ENCODE results near the gene DYNC2H1.

DYNC2H1 gene, protein sequence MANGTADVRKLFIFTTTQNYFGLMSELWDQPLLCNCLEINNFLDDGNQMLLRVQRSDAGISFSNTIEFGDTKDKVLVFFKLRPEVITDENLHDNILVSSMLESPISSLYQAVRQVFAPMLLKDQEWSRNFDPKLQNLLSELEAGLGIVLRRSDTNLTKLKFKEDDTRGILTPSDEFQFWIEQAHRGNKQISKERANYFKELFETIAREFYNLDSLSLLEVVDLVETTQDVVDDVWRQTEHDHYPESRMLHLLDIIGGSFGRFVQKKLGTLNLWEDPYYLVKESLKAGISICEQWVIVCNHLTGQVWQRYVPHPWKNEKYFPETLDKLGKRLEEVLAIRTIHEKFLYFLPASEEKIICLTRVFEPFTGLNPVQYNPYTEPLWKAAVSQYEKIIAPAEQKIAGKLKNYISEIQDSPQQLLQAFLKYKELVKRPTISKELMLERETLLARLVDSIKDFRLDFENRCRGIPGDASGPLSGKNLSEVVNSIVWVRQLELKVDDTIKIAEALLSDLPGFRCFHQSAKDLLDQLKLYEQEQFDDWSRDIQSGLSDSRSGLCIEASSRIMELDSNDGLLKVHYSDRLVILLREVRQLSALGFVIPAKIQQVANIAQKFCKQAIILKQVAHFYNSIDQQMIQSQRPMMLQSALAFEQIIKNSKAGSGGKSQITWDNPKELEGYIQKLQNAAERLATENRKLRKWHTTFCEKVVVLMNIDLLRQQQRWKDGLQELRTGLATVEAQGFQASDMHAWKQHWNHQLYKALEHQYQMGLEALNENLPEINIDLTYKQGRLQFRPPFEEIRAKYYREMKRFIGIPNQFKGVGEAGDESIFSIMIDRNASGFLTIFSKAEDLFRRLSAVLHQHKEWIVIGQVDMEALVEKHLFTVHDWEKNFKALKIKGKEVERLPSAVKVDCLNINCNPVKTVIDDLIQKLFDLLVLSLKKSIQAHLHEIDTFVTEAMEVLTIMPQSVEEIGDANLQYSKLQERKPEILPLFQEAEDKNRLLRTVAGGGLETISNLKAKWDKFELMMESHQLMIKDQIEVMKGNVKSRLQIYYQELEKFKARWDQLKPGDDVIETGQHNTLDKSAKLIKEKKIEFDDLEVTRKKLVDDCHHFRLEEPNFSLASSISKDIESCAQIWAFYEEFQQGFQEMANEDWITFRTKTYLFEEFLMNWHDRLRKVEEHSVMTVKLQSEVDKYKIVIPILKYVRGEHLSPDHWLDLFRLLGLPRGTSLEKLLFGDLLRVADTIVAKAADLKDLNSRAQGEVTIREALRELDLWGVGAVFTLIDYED (N-terminal part only)

DNA sequence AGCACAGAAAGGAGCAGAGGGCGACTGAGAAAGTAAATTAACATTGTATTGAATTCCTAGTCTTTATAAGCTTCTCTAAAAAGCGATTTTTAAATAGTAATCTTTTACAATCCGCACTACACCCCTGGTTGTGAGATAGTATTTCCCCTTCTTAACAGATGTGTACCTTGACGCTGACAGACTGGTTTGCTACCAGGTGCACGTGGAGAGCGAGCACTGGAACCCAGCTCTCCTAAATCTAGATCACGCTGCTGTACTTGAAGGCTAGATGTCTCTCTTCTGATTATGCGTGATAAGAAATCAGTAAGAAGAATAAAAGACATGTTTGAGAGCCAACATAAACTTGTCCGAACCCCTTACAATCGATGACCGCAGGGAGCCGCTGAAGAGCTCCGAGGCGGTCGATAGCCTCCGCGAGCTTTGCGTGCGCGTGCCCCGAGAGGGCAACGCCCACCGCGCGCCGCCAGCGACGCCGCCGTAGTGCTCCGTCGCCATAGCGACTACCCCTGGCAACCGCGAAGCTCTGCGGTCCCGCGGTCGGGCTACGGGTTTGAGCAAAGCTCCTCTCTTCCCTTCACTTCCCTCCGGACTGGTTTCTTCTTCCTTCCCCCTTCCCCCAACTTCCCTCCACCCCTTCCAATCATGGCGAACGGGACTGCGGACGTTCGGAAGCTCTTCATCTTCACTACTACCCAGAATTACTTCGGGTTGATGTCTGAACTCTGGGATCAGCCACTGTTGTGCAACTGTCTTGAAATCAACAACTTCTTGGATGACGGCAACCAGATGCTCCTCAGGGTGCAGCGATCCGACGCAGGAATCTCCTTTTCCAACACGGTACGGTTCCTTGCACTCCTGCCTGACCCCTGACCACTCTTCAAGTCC is at the start of gene DYNC2H1:
TSS of gene DYNC2H1 (plus strand) at position 494 of the 885 bp plus-strand sequence. CDS start at position 643, 149 bp downstream.
- DNase-seq (ENCODE audit: low read depth in 1 of 2, low spot score in 1 of 2) = peak; percentile 70 to 83

DNA sequence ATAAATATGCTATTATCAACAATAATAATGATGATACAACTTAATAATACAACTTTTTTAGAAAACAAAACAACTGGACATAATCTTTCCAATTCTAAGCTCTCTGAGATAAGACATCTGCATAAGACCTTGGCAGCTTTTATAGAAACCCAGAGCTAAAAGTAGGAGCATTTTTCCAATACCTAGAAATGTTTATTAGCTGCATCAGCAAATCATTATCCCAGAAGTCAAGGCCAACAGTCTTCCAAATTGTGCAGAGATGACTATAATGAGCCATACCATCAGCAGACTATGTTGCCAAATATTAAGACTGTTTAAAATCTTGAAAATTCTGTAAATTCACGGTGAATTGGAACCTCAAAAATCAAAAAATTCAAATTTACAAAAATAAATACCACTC is 47.6 kb upstream of the DYNC2H1 start:
- no peak for DNase-seq (ENCODE audit: low read depth in 1 of 2, low spot score in 1 of 2)

DNA sequence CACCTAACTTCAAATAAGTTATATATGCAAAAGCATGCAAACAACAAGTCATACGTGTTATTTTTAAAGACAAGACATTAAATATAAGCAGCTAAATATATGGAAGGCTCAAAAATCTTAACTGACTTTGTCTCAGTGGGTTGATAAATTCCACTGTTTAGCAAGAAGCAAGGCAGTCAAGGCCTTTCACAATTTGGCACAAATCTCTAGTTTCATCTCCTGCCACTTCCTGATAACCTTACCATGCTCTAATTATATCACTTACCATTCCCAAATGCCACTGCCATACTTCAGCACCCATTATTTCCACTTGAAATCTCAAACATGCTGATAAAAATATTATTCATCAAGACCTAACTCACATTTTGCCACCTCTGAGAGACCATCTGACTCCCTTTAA is 42.1 kb upstream of the DYNC2H1 start:
- no peak for DNase-seq (ENCODE audit: low read depth in 1 of 2, low spot score in 1 of 2)

DNA sequence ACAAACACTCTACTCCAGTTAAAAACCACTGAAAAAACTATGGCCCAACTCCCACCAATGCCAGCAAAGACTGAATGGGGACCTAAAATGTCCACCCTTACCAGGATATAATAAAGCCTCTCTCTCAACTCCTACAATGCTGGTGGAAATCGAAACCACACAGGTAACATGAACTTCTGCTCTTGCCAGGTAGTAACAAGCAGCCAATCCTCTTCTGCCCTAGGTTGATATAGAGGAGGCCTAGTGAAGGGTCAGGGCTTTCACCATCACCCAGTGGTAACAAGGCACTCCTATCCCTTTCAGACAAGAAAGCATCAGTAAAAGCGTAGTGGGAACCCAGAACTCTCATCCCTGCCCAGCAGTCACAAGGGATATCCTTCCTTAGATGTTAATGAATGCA is 39.9 kb upstream of the DYNC2H1 start:
- DNase-seq (ENCODE audit: low read depth in 1 of 2, low spot score in 1 of 2) = no peak

- DNase-seq (ENCODE audit: low read depth in 1 of 2, low spot score in 1 of 2) = no peak
Observed at GRCh38 chr11:103070142-103070541, 39.1 kb upstream of the DYNC2H1 start.

GRCh38 chr11:103071008-103071407 is 38.2 kb upstream of the DYNC2H1 start:
- no peak for DNase-seq (ENCODE audit: low read depth in 1 of 2, low spot score in 1 of 2)

DNA sequence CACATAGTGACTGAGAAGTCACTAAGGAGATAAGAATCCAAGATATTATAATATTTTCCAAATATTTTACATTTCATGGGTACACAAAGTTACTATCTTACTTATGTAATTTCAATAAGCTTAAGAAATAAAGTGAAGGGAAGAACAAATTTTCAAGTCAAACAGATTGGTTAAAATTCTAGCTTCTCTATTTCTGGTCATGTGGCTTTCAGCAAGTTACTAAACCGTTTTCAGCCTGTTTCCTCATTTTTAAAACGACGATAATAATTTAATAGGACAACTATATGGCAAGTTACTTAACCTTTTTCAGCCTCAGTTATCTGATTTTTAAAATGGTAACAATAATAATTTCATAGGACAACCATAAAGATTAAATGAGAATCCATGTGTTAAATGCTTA is 32.9 kb upstream of the DYNC2H1 start:
- DNase-seq (ENCODE audit: low read depth in 1 of 2, low spot score in 1 of 2) = no peak

DNA sequence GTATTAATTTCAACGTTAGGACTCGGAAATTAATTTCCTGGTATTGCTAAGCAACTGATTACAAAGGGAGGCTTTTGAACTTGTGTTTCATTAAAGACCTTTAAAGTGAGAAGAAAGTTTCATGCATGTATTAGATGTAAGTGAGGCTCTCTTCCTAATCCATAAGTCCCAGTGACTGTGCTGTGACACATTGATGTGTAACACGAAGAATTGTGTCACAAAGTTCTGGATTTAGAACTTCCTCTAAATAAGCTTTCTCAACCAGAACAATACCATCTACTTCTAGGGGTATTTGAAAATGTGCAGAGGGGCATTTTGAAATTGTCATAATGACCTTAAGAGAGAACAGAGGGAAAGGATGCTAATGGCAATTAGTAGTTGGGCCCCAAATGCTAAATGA is 31.7 kb upstream of the DYNC2H1 start:
- no peak for DNase-seq (ENCODE audit: low read depth in 1 of 2, low spot score in 1 of 2)

- no peak for DNase-seq (ENCODE audit: low read depth in 1 of 2, low spot score in 1 of 2)
Observed at GRCh38 chr11:103078710-103079109, 30.5 kb upstream of the DYNC2H1 start.

GRCh38 chr11:103079833-103080232 is 29.4 kb upstream of the DYNC2H1 start:
- DNase-seq (ENCODE audit: low read depth in 1 of 2, low spot score in 1 of 2) = no peak

DNA sequence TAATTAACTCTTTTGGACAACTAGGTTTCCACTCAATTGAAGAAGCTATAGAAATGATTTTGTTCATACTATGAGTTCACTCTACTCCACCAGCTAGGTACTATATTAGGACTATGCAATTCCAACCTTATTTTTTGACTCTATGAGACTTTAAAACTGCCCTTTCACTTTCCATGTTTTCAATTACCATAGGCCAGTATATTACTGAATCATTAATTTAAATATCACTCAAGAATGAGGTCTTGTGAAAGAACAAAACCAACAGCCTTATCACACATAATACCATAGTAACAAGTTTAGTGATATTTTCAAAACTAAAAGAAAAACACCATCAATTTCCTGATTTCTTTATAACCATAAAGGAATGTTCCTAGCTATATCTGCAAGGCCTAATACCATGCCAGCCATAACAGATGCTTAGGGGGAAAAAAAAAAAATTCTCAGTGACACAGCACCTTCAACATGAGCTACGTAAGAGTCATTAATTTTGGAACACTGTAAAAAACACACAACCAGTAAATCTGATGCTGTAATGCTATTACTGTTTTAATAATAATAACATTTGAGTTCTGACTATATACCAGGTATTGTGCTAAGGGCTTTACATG is 23.4 kb upstream of the DYNC2H1 start:
- no peak for DNase-seq (ENCODE audit: low read depth in 1 of 2, low spot score in 1 of 2)

DNA sequence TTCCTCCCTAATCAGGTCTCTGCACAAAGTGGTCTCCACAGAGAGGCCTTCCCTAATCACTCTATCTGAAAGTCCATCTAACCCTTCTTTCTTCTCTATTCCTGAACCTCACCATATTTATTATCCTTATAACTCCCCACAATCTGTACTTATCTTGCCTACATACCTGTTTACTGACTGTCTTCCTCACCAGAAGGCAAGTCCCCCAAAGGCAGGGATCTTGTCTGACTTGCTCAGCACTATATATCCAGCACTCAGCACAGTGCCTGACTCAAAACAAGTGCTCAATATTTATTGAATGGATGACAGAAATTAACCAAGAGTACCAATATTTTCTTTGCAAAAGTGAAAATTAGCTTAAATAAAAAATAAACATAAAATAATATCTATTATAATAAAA is 22.8 kb upstream of the DYNC2H1 start:
- DNase-seq (ENCODE audit: low read depth in 1 of 2, low spot score in 1 of 2) = no peak

DNA sequence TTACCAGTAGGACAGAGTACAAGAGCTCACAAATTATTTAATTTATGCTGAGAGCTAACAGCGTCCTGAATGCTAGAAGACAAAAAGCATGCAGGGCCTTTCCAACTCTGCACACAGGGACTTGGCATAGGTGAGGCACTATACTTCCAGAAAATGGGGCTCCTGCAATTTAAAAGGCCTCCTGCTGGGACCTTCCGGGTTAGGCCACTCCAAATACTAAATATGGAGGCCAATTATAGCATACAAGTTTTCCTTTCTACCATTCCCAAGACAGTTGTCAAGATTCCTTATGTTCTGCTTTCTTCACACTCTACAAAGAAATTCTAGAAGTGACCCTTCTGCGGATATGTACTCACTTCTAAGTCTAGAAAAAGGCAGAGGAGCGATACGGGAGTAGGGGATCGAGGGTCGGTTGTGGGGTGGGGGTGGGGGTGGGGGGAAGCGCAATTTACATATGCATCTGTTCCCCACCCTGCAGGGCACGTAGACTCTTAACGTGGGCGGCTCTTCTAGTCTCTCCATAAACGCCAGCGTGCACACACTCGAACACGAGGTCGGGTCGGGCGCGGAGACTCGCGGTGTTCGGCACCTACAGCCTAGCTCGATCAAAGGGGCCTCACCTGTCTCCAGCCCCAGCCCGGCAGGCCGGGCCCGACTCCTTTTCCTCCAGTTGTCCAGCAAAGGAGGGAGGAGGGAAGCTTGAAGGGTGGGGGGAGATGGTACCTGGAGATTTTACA is 18.0 kb upstream of the DYNC2H1 start:
- DNase-seq (ENCODE audit: low read depth in 1 of 2, low spot score in 1 of 2) = peak in 1 of 2 donors; percentile 13

- DNase-seq (ENCODE audit: low read depth in 1 of 2, low spot score in 1 of 2) = peak; percentile 90 to 91
Observed at GRCh38 chr11:103091801-103092524, 17.3 kb upstream of the DYNC2H1 start, which contains the start of gene DCUN1D5. DCUN1D5 (minus strand) TSS chr11:103092160; CDS start chr11:103091872, 288 bp downstream.

- DNase-seq (ENCODE audit: low read depth in 1 of 2, low spot score in 1 of 2) = no peak
Observed at GRCh38 chr11:103097279-103097678, 11.9 kb upstream of the DYNC2H1 start.

DNA sequence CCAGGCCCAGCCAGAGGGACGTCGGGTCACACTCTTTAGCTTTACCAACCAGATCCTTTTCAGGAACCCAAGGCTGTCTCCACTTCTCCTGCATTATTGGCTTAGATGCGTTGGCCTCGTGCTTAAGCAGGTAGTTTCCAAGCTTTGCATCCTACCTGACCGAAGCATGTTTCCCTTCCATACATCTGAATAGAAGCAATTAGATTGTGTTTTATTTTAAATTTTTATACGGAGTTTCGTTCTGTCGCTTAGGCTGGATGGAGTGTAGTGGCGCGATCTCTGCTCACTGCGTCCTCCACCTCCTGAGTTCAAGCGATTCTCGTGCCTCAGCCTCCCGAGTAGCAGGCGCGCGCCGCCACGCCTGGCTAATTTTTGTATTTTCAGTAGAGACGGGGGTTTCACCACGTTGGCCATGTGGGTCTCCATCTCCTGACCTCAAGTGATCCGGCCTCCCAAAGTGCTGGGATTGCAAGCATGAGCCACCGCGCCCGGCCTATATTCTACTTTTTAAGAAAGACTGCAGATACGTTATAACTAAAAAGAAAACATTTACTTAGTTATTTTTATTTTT is 677 bp downstream of the DYNC2H1 start:
- DNase-seq (ENCODE audit: low read depth in 1 of 2, low spot score in 1 of 2) = no peak

DNA sequence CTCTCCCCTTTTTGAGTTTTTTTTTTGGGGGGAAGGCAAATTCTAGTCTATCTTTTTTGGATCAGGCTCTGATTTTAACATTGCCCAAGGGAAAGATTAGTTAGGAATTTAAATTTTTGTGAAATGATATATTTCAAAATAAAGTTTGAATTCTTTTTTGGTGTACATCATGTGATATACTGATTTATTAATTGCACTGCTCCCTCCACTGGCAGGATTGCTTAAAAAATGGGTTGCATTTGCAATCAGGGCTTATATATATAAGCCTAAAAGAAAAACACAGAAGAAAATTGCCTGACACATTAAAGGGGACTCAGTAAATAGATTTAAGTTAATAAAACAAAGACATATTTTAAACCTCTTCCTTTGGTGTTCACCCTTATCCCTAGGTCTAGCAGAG is 1.2 kb downstream of the DYNC2H1 start:
- DNase-seq (ENCODE audit: low read depth in 1 of 2, low spot score in 1 of 2) = no peak

DNA sequence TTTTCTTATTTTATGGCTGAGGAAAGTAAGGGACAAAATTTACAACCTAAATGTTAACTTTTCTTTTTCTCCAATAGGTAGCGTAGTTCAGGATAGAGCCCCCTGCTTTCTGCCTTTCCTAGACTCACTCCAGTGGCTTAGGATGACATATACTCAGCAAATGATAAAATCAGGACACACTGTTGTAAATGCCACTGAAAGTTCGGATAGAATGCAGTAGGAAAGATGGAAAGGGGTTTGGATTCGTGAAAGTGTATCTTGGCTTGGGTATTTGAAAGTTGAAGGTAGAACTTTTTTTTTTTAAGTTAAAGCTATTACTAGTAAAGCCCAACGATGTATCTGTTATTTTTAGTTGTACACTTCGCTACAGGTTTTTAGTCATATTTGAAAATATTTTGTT is 2.2 kb downstream of the DYNC2H1 start:
- no peak for DNase-seq (ENCODE audit: low read depth in 1 of 2, low spot score in 1 of 2)
